ENCODE data around the gene EEF1G. TPM values are rescaled to one million over a fixed set of nuclear protein-coding genes. Genes with fewer than 3 reads are reported as not detected.
"Not testable (repeated sequence)": the region's sequence is repeated elsewhere in the genome, so short reads cannot be mapped to it uniquely, and the experiment has no call there.

Gene EEF1G
- total RNA-seq, 2 experiments from 2014 or later: 1,058 to 1,098 TPM

DNA sequence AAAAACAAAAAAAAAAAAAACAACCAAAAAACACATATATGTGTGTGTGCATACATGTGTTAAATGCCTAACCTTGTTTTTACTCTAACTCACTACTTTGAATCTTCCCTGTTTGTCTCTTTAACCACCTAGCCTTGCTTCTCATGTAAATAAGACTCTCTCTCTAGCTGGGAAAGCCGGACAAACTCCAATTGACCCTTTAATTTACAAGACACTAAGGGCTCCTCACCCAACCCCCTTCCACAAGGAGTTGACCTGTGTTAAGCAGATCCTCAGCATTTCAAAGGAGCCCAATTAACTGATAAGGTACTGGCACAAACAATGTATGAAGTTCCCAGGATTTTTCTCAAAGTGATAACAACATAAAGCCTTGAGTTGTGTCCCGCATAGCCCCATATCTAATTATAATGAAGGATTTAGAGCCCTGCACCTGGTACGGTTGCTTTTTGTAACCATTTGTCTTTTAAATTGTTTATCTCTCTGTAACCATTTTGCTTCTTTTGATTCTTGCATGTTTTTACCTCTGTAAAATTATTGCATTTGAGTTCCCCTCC lies 11.9 kb downstream of the EEF1G start:
- CTCF ChIA-PET: interaction anchor here (0.9 to 12.7 kb wide), 9 partner anchors 9 to 168 kb away, joined by 3 to 294 read pairs (median 16); partner anchors contain the start of genes EEF1G, MTA2 and TUT1
- H3K4me1 Mint-ChIP-seq (ENCODE audit: low read depth): peaks cover 61% of the 10 kb centered on the region
- H3K9me3 Mint-ChIP-seq (ENCODE audit: insufficient read depth); ATAC-seq; DNase-seq; H3K4me3 Mint-ChIP-seq; H3K27me3 Mint-ChIP-seq (ENCODE audit: low read depth): not testable (repeated sequence)
- H3K36me3 Mint-ChIP-seq (ENCODE audit: low read depth): peaks cover 76% of the 10 kb centered on the region
- POLR2A ChIA-PET: interaction anchor here (1.0 to 1.9 kb wide), 4 partner anchors 12 to 137 kb away, joined by 3 to 9 read pairs (median 7); partner anchors contain the start of gene EEF1G
- peak overlapping the region; percentile 4 for H3K27ac Mint-ChIP-seq

DNA sequence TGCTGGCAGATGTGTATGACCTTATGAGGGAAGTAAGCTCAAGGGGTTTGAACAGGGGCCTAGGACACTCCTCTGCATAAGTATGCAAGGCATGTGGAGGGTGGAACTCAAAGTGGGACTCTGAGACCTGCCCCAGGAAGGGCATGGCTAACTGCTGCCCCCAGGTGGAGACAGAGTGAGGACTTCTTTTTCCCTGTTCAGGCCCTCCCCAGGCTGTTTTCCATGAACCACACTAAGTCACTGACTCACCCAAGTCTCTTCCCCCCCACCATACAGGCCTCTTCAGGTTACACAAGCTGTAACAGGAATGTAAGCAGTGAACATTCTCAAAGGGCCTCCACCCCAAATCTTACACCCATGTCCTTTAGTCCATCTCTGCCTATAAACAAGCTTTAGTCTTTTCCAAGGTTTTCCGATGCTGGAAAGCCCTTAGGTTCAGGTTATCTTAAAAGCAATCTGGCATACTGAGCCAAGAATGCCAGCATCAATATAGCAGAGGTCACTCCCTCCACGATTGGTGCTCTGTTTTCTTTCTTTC lies 13.1 kb downstream of the EEF1G start:
- Mint-ChIP-seq H3K9me3 (ENCODE audit: insufficient read depth) (no peaks in the 10 kb centered on the region), H3K27me3 (ENCODE audit: low read depth) (no peaks in the 10 kb centered on the region), H3K36me3 (ENCODE audit: low read depth) (peaks cover 65% of the 10 kb centered on the region), H3K27ac (peak overlapping the region; percentile 58), H3K4me1 (ENCODE audit: low read depth) (peaks cover 65% of the 10 kb centered on the region), H3K4me3 (no peak overlapping the region)
- DNase-seq: peak; percentile 81
- peak; percentile 8 for ATAC-seq
- CTCF ChIA-PET: interaction anchor here (0.8 to 12.7 kb wide), 22 partner anchors 8 to 223 kb away, joined by 3 to 294 read pairs (median 6); partner anchors contain the start of genes AHNAK, B3GAT3, EEF1G and MTA2
- POLR2A ChIA-PET: interaction anchor here (0.6 to 2.0 kb wide), 6 partner anchors 9 to 137 kb away, joined by 3 to 9 read pairs (median 6); partner anchors contain the start of gene EEF1G

DNA sequence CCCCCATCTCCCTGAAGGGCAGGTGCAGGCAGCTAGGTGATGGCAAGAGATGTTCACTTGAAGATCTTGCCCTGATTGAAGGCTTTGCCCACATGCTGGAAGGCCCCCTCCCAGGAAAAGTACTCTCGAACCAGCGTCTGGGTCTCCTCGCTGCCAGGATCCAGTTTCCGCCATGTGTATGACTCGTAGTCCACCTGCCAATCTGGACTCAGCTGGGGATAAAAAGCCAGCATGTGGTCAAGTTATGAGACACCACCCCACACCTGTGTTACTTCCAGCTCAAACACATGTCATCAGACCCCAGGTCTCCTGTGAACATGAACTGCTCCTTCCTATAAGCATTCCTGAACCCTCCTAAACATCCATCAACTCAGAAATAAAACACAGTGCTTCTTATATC lies 14.1 kb downstream of the EEF1G start:
- not testable (repeated sequence) for H3K4me3 Mint-ChIP-seq; H3K9me3 Mint-ChIP-seq (ENCODE audit: insufficient read depth); DNase-seq; ATAC-seq; H3K27me3 Mint-ChIP-seq (ENCODE audit: low read depth)
- Mint-ChIP-seq H3K4me1 (ENCODE audit: low read depth) (peaks cover 74% of the 10 kb centered on the region), H3K36me3 (ENCODE audit: low read depth) (peaks cover 60% of the 10 kb centered on the region), H3K27ac (peak overlapping the region; percentile 80)
- ChIA-PET CTCF (interaction anchor here (1.0 to 12.7 kb wide), 13 partner anchors 9 to 222 kb away, joined by 3 to 294 read pairs (median 9); partner anchors contain the start of genes AHNAK, SCGB1A1 and TUT1), POLR2A (interaction anchor here (1.9 to 2.0 kb wide), 2 partner anchors 10 to 135 kb away, joined by 7 to 8 read pairs; no protein-coding TSS in a partner anchor)

- DNase-seq (no peak), ATAC-seq (no peak)
- CTCF ChIA-PET: interaction anchor here (1.0 to 12.7 kb wide), 12 partner anchors 12 to 221 kb away, joined by 3 to 294 read pairs (median 8); partner anchors contain the start of genes AHNAK, SCGB1A1 and TUT1
- H3K9me3 Mint-ChIP-seq (ENCODE audit: insufficient read depth): no peaks in the 10 kb centered on the region
- H3K4me1 Mint-ChIP-seq (ENCODE audit: low read depth): peaks cover 78% of the 10 kb centered on the region
- H3K27me3 Mint-ChIP-seq (ENCODE audit: low read depth): no peaks in the 10 kb centered on the region
- no peak overlapping the region for H3K4me3 Mint-ChIP-seq
- POLR2A ChIA-PET: interaction anchor here (1.3 to 2.9 kb wide), 3 partner anchors 11 to 135 kb away, joined by 3 to 36 read pairs (median 7); no protein-coding TSS in a partner anchor
- peaks cover 63% of the 10 kb centered on the region for H3K36me3 Mint-ChIP-seq (ENCODE audit: low read depth)
- peak overlapping the region; percentile 80 for H3K27ac Mint-ChIP-seq
Observed at GRCh38 chr11:62559204-62559603, 14.5 kb downstream of the EEF1G start.

GRCh38 chr11:62558669-62559068 lies 15.0 kb downstream of the EEF1G start:
- DNase-seq (no peak), ATAC-seq (no peak)
- Mint-ChIP-seq H3K27me3 (ENCODE audit: low read depth) (no peaks in the 10 kb centered on the region), H3K4me3 (no peak overlapping the region), H3K27ac (peak overlapping the region; percentile 28), H3K4me1 (ENCODE audit: low read depth) (peaks cover 80% of the 10 kb centered on the region), H3K9me3 (ENCODE audit: insufficient read depth) (no peaks in the 10 kb centered on the region), H3K36me3 (ENCODE audit: low read depth) (peaks cover 60% of the 10 kb centered on the region)
- ChIA-PET POLR2A (interaction anchor here (1.3 to 2.9 kb wide), 2 partner anchors 15 to 134 kb away, joined by 3 to 36 read pairs; no protein-coding TSS in a partner anchor), CTCF (interaction anchor here (1.0 to 12.7 kb wide), 9 partner anchors 12 to 181 kb away, joined by 3 to 294 read pairs (median 16); partner anchors contain the start of genes AHNAK and TUT1)

DNA sequence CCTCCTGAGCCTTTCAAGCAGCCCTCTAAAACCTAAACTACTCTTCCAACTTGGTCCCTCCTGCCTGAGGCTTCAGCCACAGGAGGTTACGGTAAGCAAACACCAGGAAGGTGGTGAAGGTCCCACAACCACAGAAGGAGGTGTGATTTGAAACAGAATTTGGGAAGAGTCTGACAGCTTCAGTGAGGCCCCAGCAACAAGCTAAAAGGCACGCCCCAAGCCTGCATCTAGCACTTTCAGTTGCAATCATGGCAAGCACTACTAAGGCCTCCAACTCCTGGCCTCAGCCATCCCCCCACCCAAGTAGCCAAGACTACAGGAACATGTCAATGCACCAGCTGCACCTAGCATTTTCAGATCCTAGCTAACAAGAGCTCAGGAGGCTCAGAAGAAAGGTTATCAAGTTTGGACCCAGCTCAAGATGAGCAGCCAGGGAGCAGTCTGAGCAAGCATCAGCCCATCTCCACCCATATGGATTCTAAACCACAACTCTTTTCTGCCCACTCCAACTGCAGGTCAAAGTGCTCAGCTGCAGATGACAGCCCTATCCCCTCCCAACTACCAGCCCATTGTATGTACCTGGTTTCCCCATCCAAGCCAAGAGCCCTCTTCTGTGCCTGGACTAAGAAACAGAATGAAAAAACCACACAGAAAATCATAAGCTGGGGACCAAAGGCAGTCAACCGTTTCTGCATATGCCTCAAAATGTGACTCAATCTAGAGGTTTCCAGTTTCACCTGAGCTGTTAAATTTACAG lies 16.6 kb downstream of the EEF1G start:
- Mint-ChIP-seq H3K9me3 (ENCODE audit: insufficient read depth) (no peaks in the 10 kb centered on the region), H3K27ac (peak overlapping the region; percentile 95), H3K36me3 (ENCODE audit: low read depth) (peaks cover 50% of the 10 kb centered on the region), H3K4me1 (ENCODE audit: low read depth) (peaks cover 92% of the 10 kb centered on the region), H3K27me3 (ENCODE audit: low read depth) (no peaks in the 10 kb centered on the region), H3K4me3 (peak overlapping the region; percentile 66)
- ChIA-PET POLR2A (interaction anchor here (0.6 to 3.1 kb wide), 15 partner anchors 8 to 1691 kb away, joined by 3 to 36 read pairs (median 4); partner anchors contain the start of genes AHNAK, C11orf98, CSKMT and EEF1G), CTCF (interaction anchor here (0.6 to 12.7 kb wide), 20 partner anchors 8 to 562 kb away, joined by 3 to 294 read pairs (median 4); partner anchors contain the start of genes AHNAK, EEF1G, MTA2 and SCGB1A1)
- DNase-seq (peak; percentile 91), ATAC-seq (peak; percentile 34)

- POLR2A ChIA-PET: interaction anchor here (0.7 to 3.1 kb wide), 21 partner anchors 9 to 589 kb away, joined by 3 to 36 read pairs (median 4); partner anchors contain the start of genes AHNAK, C11orf98, CSKMT and EEF1G
- peaks cover 49% of the 10 kb centered on the region for H3K36me3 Mint-ChIP-seq (ENCODE audit: low read depth)
Observed at GRCh38 chr11:62556108-62556874, 17.4 kb downstream of the EEF1G start.

DNA sequence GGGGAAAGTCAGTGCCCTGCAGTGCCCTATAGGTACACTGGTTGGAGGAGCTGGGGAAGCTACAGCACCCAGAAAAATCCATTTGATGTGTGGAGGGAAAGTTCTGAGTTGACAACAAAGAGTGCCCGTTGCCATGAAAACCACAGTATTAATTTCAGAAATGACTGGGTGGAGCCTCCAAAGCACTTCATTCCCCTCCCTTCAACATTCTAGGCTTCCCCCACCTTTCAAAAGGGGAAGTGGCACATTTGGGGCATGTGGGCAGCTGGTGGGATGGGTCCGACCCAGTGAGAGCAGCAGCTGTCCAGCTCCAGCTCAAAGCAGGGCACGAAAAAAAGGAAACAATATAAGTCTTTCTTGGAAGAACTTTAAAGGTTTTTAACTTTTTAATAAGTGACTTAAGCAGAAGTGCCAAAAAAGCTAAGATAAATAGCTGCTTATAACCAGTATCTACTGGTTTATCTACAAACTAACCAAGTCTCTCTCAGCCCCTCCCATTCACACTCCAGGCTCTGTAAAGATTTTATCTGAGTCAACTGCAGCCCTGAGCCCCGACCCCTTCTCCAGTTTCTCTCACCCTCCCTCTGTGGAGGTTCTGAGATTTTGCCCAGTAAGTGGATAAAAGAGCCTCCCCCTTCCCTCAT lies 18.1 kb downstream of the EEF1G start:
- POLR2A ChIA-PET: interaction anchor here (0.6 to 3.1 kb wide), 17 partner anchors 9 to 588 kb away, joined by 3 to 15 read pairs (median 3); partner anchors contain the start of genes AHNAK, C11orf98, CSKMT and EEF1G
- ATAC-seq (peak; percentile 37), DNase-seq (peak; percentile 76)
- peaks cover 4% of the 10 kb centered on the region for H3K27me3 Mint-ChIP-seq (ENCODE audit: low read depth)
- H3K27ac Mint-ChIP-seq: peak overlapping the region; percentile 95
- CTCF ChIA-PET: interaction anchor here (0.7 to 12.7 kb wide), 11 partner anchors 9 to 276 kb away, joined by 3 to 294 read pairs (median 4); partner anchors contain the start of genes AHNAK, EEF1G and STX5
- H3K4me3 Mint-ChIP-seq: peak overlapping the region; percentile 66
- H3K4me1 Mint-ChIP-seq (ENCODE audit: low read depth): peaks cover 98% of the 10 kb centered on the region
- no peaks in the 10 kb centered on the region for H3K9me3 Mint-ChIP-seq (ENCODE audit: insufficient read depth)
- H3K36me3 Mint-ChIP-seq (ENCODE audit: low read depth): peaks cover 43% of the 10 kb centered on the region

More at GRCh38 chr11:62556108-62556874, 17.4 kb downstream of the EEF1G start:
- Mint-ChIP-seq H3K9me3 (ENCODE audit: insufficient read depth) (no peaks in the 10 kb centered on the region), H3K27me3 (ENCODE audit: low read depth) (no peaks in the 10 kb centered on the region), H3K27ac (peak overlapping the region; percentile 95), H3K4me3 (peak overlapping the region; percentile 66), H3K4me1 (ENCODE audit: low read depth) (peaks cover 95% of the 10 kb centered on the region)
- CTCF ChIA-PET: interaction anchor here (0.7 to 12.7 kb wide), 21 partner anchors 9 to 325 kb away, joined by 3 to 294 read pairs (median 5); partner anchors contain the start of genes AHNAK, EEF1G, MTA2 and SCGB1A1
- peak; percentile 72 for ATAC-seq
- peak; percentile 94 for DNase-seq

GRCh38 chr11:62554387-62555167 lies 19.1 kb downstream of the EEF1G start:
- H3K9me3 Mint-ChIP-seq (ENCODE audit: insufficient read depth): no peaks in the 10 kb centered on the region
- CTCF ChIA-PET: interaction anchor here (0.7 to 12.7 kb wide), 9 partner anchors 8 to 232 kb away, joined by 3 to 294 read pairs (median 4); partner anchors contain the start of genes AHNAK and EEF1G
- DNase-seq (no peak), ATAC-seq (no peak)
- peak overlapping the region; percentile 95 for H3K27ac Mint-ChIP-seq
- H3K27me3 Mint-ChIP-seq (ENCODE audit: low read depth): peaks cover 10% of the 10 kb centered on the region
- peaks cover 96% of the 10 kb centered on the region for H3K4me1 Mint-ChIP-seq (ENCODE audit: low read depth)
- H3K4me3 Mint-ChIP-seq: peak overlapping the region; percentile 66
- peaks cover 34% of the 10 kb centered on the region for H3K36me3 Mint-ChIP-seq (ENCODE audit: low read depth)
- POLR2A ChIA-PET: interaction anchor here (1.0 to 3.6 kb wide), 14 partner anchors 8 to 587 kb away, joined by 3 to 17 read pairs (median 5); partner anchors contain the start of genes AHNAK, C11orf98, CSKMT and EEF1G
